ENCODE data around the gene GRB10.

DNA sequence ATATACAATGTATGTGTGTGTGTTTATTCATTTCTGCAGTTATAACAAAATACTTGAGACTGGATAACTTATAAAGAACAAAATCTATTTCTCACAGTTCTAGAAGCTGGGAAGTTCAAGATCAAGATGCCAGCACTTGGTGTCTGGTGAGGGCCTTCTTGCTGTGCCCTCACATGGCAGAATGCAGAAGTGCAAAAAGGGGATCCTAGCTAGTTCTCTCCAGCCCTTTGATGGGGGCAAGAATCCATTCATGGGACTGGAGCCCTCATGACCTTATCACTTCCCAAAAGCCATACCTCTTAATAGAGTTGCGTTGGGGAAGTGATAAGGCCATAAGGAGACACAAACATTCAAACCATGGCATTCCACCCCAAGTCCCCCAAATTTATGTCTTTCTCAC, 8.4 kb downstream of the GRB10 start:
- TF ChIP-seq, protein P1, sequence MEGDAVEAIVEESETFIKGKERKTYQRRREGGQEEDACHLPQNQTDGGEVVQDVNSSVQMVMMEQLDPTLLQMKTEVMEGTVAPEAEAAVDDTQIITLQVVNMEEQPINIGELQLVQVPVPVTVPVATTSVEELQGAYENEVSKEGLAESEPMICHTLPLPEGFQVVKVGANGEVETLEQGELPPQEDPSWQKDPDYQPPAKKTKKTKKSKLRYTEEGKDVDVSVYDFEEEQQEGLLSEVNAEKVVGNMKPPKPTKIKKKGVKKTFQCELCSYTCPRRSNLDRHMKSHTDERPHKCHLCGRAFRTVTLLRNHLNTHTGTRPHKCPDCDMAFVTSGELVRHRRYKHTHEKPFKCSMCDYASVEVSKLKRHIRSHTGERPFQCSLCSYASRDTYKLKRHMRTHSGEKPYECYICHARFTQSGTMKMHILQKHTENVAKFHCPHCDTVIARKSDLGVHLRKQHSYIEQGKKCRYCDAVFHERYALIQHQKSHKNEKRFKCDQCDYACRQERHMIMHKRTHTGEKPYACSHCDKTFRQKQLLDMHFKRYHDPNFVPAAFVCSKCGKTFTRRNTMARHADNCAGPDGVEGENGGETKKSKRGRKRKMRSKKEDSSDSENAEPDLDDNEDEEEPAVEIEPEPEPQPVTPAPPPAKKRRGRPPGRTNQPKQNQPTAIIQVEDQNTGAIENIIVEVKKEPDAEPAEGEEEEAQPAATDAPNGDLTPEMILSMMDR (IDR thresholded peaks at IDR 0.05) = no peak
- TF ChIP-seq POLR2A (IDR thresholded peaks at IDR 0.05) = no peak

All from uterus (tissue), 2 donors.